ENCODE data around the gene SLC25A2.

DNA sequence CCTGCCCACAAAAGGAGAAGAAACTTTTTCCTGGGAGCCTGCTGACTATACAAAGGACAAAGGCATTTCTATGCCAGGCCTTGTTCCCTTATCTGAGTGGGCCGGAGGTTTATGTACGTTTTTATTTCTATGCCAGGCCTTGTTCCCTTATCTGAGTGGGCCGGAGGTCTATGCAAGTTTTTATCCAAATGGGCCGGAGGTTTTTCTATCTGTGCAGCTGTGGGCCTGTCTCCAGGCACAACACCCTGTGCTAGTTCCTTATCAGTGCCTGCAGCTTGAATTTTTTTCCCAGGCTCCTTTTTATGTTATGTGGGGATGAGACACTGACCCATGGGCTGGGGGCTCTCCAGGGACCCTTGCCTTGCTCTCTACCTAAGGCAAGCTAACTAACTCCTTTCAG lies 5.5 kb downstream of the SLC25A2 start:
- TF ChIP-seq, protein P1, sequence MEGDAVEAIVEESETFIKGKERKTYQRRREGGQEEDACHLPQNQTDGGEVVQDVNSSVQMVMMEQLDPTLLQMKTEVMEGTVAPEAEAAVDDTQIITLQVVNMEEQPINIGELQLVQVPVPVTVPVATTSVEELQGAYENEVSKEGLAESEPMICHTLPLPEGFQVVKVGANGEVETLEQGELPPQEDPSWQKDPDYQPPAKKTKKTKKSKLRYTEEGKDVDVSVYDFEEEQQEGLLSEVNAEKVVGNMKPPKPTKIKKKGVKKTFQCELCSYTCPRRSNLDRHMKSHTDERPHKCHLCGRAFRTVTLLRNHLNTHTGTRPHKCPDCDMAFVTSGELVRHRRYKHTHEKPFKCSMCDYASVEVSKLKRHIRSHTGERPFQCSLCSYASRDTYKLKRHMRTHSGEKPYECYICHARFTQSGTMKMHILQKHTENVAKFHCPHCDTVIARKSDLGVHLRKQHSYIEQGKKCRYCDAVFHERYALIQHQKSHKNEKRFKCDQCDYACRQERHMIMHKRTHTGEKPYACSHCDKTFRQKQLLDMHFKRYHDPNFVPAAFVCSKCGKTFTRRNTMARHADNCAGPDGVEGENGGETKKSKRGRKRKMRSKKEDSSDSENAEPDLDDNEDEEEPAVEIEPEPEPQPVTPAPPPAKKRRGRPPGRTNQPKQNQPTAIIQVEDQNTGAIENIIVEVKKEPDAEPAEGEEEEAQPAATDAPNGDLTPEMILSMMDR (IDR thresholded peaks at IDR 0.05; ENCODE audit: control extremely low read depth in 1 of 3, insufficient read depth in 1 of 3, low read depth in 1 of 3, low read length in 3 of 3), result no peak
- TF ChIP-seq USF2 (IDR thresholded peaks at IDR 0.05; ENCODE audit: low read length) (no peak), CREB1 (IDR thresholded peaks at IDR 0.05) (no peak), ZNF274 (IDR thresholded peaks at IDR 0.05; ENCODE audit: borderline replicate concordance, extremely low read depth, low read length) (no peak), NANOG (IDR thresholded peaks at IDR 0.05; ENCODE audit: insufficient read depth, low read depth, low read length, poor library complexity, severe bottlenecking) (no peak), POLR2AphosphoS5 (IDR thresholded peaks at IDR 0.05; ENCODE audit: low read depth, low read length) (no peak), E2F6 (IDR thresholded peaks at IDR 0.05) (no peak), RNF2 (IDR thresholded peaks at IDR 0.05; ENCODE audit: borderline replicate concordance, low read depth, low read length, missing control alignments, poor library complexity, severe bottlenecking) (no peak), HDAC2 (IDR thresholded peaks at IDR 0.05; ENCODE audit: borderline replicate concordance in 1 of 2, low read depth in 2 of 2, low read length in 2 of 2) (no peak), TAF7 (optimal IDR thresholded peaks at IDR 0.05; ENCODE audit: borderline replicate concordance, low read depth, low read length) (no peak), RAD21 (IDR thresholded peaks at IDR 0.05 in 1 of 2, conservative IDR thresholded peaks at IDR 0.05 in 1 of 2; ENCODE audit: low read depth in 2 of 2, low read length in 2 of 2) (no peak), POLR2A (IDR thresholded peaks at IDR 0.05; ENCODE audit: control extremely low read depth in 1 of 2, low read depth in 2 of 2, low read length in 2 of 2) (no peak), EGR1 (IDR thresholded peaks at IDR 0.05; ENCODE audit: borderline replicate concordance, low read depth, low read length) (no peak)

All from H1 (cell line).